ENCODE measurements around the gene FAAH.

FAAH gene

GRCh38 chr1:46403916-46404315, 9.8 kb downstream of the FAAH start:
- H3K9ac ChIP-seq (ENCODE audit: low read depth, low read length, poor library complexity) = no peak overlapping the region
- H3K27me3 ChIP-seq (ENCODE audit: control insufficient read depth in 3 of 3, insufficient read depth in 3 of 3, low read depth in 1 of 3, low read length in 3 of 3) = peaks cover 0 to 20% (median 0%) of the 10 kb centered on the region in 3 experiments
- no peak overlapping the region for H2AK5ac ChIP-seq (ENCODE audit: low read depth, low read length)
- H2BK15ac ChIP-seq (ENCODE audit: low read length) = no peak overlapping the region
- no peak overlapping the region for H3K23ac ChIP-seq (ENCODE audit: low read depth, low read length, poor library complexity)
- no peaks in the 10 kb centered on the region for H3K79me1 ChIP-seq (ENCODE audit: low read depth, low read length)
- H3K14ac ChIP-seq (ENCODE audit: low read length) = no peak overlapping the region
- no peak overlapping the region for H3K4ac ChIP-seq (ENCODE audit: low read length)
- no CpG with 5 or more reads among the region's 5 CpGs for WGBS, 2 donors (ENCODE audit: extremely low coverage in 2 of 2, insufficient read length in 2 of 2, insufficient replicate concordance in 1 of 2)
- no peak overlapping the region for H3K18ac ChIP-seq (ENCODE audit: low read length)
- peaks cover 0 to 4% of the 10 kb centered on the region in 2 donors for H3K36me3 ChIP-seq (replicated peaks in 1 of 2; ENCODE audit: control insufficient read depth in 2 of 2, insufficient read depth in 2 of 2, low read length in 2 of 2)
- no peak overlapping the region for H3K4me3 ChIP-seq (ENCODE audit: low read length in 2 of 2)
- H3K4me2 ChIP-seq (ENCODE audit: insufficient read depth, low read length, poor library complexity, severe bottlenecking) = no peak overlapping the region
- no peak overlapping the region for H4K91ac ChIP-seq (ENCODE audit: low read depth, low read length, poor library complexity)
- no peak overlapping the region for H3K27ac ChIP-seq (replicated peaks; ENCODE audit: low read length)
- H3K4me1 ChIP-seq (ENCODE audit: control insufficient read depth in 2 of 2, insufficient read depth in 1 of 2, low read depth in 1 of 2, low read length in 2 of 2) = peaks cover 5 to 18% of the 10 kb centered on the region in 2 donors
- no peak overlapping the region for H4K8ac ChIP-seq (ENCODE audit: low read depth, low read length)
- no peak overlapping the region for H2AFZ ChIP-seq (ENCODE audit: low read length)
- H2BK120ac ChIP-seq (ENCODE audit: low read depth, low read length) = no peak overlapping the region
- no peak overlapping the region for H2BK5ac ChIP-seq (ENCODE audit: low read length)
- H2BK12ac ChIP-seq (ENCODE audit: low read length) = no peak overlapping the region
- no peak for DNase-seq (ENCODE audit: low spot score)
- H3K9me3 ChIP-seq (replicated peaks in 1 of 2; ENCODE audit: control insufficient read depth in 2 of 2, insufficient read depth in 1 of 2, low read depth in 1 of 2, low read length in 2 of 2) = no peaks in the 10 kb centered on the region

DNA sequence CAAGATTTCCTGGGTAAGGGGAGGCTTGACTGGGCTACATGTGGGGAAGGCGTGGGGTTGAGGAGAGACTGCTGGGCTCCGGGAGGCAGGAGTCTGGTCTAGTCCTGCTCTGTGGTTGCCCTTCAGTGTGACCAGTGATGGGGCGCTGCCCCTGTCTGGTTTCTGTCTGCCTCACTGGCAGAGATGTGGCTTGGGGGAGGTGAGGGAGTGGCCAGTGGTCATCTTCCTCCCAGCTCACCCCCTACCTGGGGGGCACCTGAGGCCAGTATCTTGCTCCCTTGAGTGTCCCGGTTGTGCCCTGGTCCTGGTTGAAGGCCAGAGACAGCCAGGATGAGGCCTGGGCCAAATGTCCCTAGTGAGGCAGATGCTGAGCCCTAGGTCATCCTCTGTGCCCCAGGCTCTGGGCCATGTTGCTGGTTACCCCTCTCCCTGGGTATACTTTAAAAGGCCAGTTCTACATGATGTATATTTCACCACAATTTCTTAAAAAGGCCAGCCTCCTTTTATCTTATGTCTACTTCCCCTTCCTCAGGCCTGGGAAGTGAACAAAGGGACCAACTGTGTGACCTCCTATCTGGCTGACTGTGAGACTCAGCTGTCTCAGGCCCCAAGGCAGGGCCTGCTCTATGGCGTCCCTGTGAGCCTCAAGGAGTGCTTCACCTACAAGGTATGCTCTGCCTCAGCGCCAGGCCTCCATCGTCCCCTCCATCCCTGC, 10.5 kb downstream of the FAAH start:
- H3K4ac ChIP-seq (ENCODE audit: low read length) = no peak overlapping the region
- peaks cover 0 to 13% (median 0%) of the 10 kb centered on the region in 3 experiments for H3K27me3 ChIP-seq (ENCODE audit: control insufficient read depth in 3 of 3, insufficient read depth in 3 of 3, low read depth in 1 of 3, low read length in 3 of 3)

DNA sequence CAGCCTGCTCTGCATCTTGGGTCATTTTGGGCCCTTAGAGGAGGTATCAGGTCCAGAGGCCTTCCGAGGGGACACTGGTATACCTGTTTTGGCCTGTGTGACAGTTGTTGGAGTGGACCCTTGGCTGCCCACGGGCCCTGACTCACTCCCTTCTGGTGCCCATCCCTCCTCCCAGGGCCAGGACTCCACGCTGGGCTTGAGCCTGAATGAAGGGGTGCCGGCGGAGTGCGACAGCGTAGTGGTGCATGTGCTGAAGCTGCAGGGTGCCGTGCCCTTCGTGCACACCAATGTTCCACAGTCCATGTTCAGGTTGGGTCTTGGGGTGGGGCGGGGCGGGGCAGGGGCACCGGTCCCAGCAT, 11.1 kb downstream of the FAAH start:
- H3K9ac ChIP-seq (ENCODE audit: low read depth, low read length, poor library complexity) = peak overlapping the region; percentile 24
- peaks cover 0 to 12% (median 0%) of the 10 kb centered on the region in 3 experiments for H3K27me3 ChIP-seq (ENCODE audit: control insufficient read depth in 3 of 3, insufficient read depth in 3 of 3, low read depth in 1 of 3, low read length in 3 of 3)
- H3K36me3 ChIP-seq (replicated peaks in 1 of 2; ENCODE audit: control insufficient read depth in 2 of 2, insufficient read depth in 2 of 2, low read length in 2 of 2) = peaks cover 0 to 4% of the 10 kb centered on the region in 2 donors
- no peak overlapping the region for H3K4ac ChIP-seq (ENCODE audit: low read length)
- H3K27ac ChIP-seq (replicated peaks; ENCODE audit: low read length) = no peak overlapping the region
- no CpG with 5 or more reads among the region's 12 CpGs for WGBS, 2 donors (ENCODE audit: extremely low coverage in 2 of 2, insufficient read length in 2 of 2, insufficient replicate concordance in 1 of 2)
- H4K91ac ChIP-seq (ENCODE audit: low read depth, low read length, poor library complexity) = no peak overlapping the region
- H4K8ac ChIP-seq (ENCODE audit: low read depth, low read length) = no peak overlapping the region
- H3K23ac ChIP-seq (ENCODE audit: low read depth, low read length, poor library complexity) = peak overlapping the region; percentile 53
- DNase-seq (ENCODE audit: low spot score) = no peak
- peak overlapping the region; percentile 10 for H2BK5ac ChIP-seq (ENCODE audit: low read length)
- no peak overlapping the region for H3K4me2 ChIP-seq (ENCODE audit: insufficient read depth, low read length, poor library complexity, severe bottlenecking)
- no peaks in the 10 kb centered on the region for H3K9me3 ChIP-seq (replicated peaks in 1 of 2; ENCODE audit: control insufficient read depth in 2 of 2, insufficient read depth in 1 of 2, low read depth in 1 of 2, low read length in 2 of 2)
- H2BK120ac ChIP-seq (ENCODE audit: low read depth, low read length) = no peak overlapping the region
- H2AFZ ChIP-seq (ENCODE audit: low read length) = no peak overlapping the region
- no peak overlapping the region for H3K4me3 ChIP-seq (ENCODE audit: low read length in 2 of 2)
- no peaks in the 10 kb centered on the region for H3K79me1 ChIP-seq (ENCODE audit: low read depth, low read length)
- no peak overlapping the region for H3K14ac ChIP-seq (ENCODE audit: low read length)
- H2BK15ac ChIP-seq (ENCODE audit: low read length) = peak overlapping the region; percentile 66
- peaks cover 5 to 18% of the 10 kb centered on the region in 2 donors for H3K4me1 ChIP-seq (ENCODE audit: control insufficient read depth in 2 of 2, insufficient read depth in 1 of 2, low read depth in 1 of 2, low read length in 2 of 2)
- H3K18ac ChIP-seq (ENCODE audit: low read length) = peak overlapping the region; percentile 30
- no peak overlapping the region for H2BK12ac ChIP-seq (ENCODE audit: low read length)
- H2AK5ac ChIP-seq (ENCODE audit: low read depth, low read length) = peak overlapping the region; percentile 96

More for the DNA sequence above, 10.5 kb downstream of the FAAH start:
- Histone ChIP-seq H3K14ac (ENCODE audit: low read length) (no peak overlapping the region), H2BK15ac (ENCODE audit: low read length) (peak overlapping the region; percentile 66), H2BK120ac (ENCODE audit: low read depth, low read length) (no peak overlapping the region), H3K79me1 (ENCODE audit: low read depth, low read length) (no peaks in the 10 kb centered on the region), H3K9ac (ENCODE audit: low read depth, low read length, poor library complexity) (peak overlapping the region; percentile 24), H3K18ac (ENCODE audit: low read length) (no peak overlapping the region), H4K8ac (ENCODE audit: low read depth, low read length) (no peak overlapping the region), H2BK12ac (ENCODE audit: low read length) (no peak overlapping the region), H2BK5ac (ENCODE audit: low read length) (peak overlapping the region; percentile 10), H2AFZ (ENCODE audit: low read length) (no peak overlapping the region), H3K36me3 (replicated peaks in 1 of 2; ENCODE audit: control insufficient read depth in 2 of 2, insufficient read depth in 2 of 2, low read length in 2 of 2) (peaks cover 0 to 4% of the 10 kb centered on the region in 2 donors), H2AK5ac (ENCODE audit: low read depth, low read length) (peak overlapping the region; percentile 96), H3K4me1 (ENCODE audit: control insufficient read depth in 2 of 2, insufficient read depth in 1 of 2, low read depth in 1 of 2, low read length in 2 of 2) (peaks cover 5 to 18% of the 10 kb centered on the region in 2 donors), H3K4me2 (ENCODE audit: insufficient read depth, low read length, poor library complexity, severe bottlenecking) (no peak overlapping the region), H4K91ac (ENCODE audit: low read depth, low read length, poor library complexity) (no peak overlapping the region), H3K9me3 (replicated peaks in 1 of 2; ENCODE audit: control insufficient read depth in 2 of 2, insufficient read depth in 1 of 2, low read depth in 1 of 2, low read length in 2 of 2) (no peaks in the 10 kb centered on the region), H3K23ac (ENCODE audit: low read depth, low read length, poor library complexity) (no peak overlapping the region), H3K4me3 (ENCODE audit: low read length in 2 of 2) (no peak overlapping the region), H3K27ac (replicated peaks; ENCODE audit: low read length) (no peak overlapping the region)
- no peak for DNase-seq (ENCODE audit: low spot score)
- whole genome bisulfite sequencing, 2 donors (ENCODE audit: extremely low coverage in 2 of 2, insufficient read length in 2 of 2, insufficient replicate concordance in 1 of 2) = no CpG with 5 or more reads among the region's 7 CpGs

GRCh38 chr1:46405724-46406123, 11.6 kb downstream of the FAAH start:
- Histone ChIP-seq H2BK12ac (ENCODE audit: low read length) (peak overlapping the region; percentile 48), H3K36me3 (replicated peaks in 1 of 2; ENCODE audit: control insufficient read depth in 2 of 2, insufficient read depth in 2 of 2, low read length in 2 of 2) (peaks cover 0 to 4% of the 10 kb centered on the region in 2 donors), H4K91ac (ENCODE audit: low read depth, low read length, poor library complexity) (no peak overlapping the region), H3K4me1 (ENCODE audit: control insufficient read depth in 2 of 2, insufficient read depth in 1 of 2, low read depth in 1 of 2, low read length in 2 of 2) (peaks cover 5 to 18% of the 10 kb centered on the region in 2 donors), H3K4ac (ENCODE audit: low read length) (no peak overlapping the region), H2BK15ac (ENCODE audit: low read length) (peak overlapping the region; percentile 66), H2BK5ac (ENCODE audit: low read length) (peak overlapping the region; percentile 10), H3K79me1 (ENCODE audit: low read depth, low read length) (no peaks in the 10 kb centered on the region), H3K4me3 (ENCODE audit: low read length in 2 of 2) (no peak overlapping the region), H3K23ac (ENCODE audit: low read depth, low read length, poor library complexity) (no peak overlapping the region), H3K9ac (ENCODE audit: low read depth, low read length, poor library complexity) (peak overlapping the region; percentile 45), H3K4me2 (ENCODE audit: insufficient read depth, low read length, poor library complexity, severe bottlenecking) (no peak overlapping the region), H3K27me3 (ENCODE audit: control insufficient read depth in 3 of 3, insufficient read depth in 3 of 3, low read depth in 1 of 3, low read length in 3 of 3) (peaks cover 0 to 8% (median 0%) of the 10 kb centered on the region in 3 experiments), H3K18ac (ENCODE audit: low read length) (peak overlapping the region; percentile 93), H2BK120ac (ENCODE audit: low read depth, low read length) (no peak overlapping the region), H2AK5ac (ENCODE audit: low read depth, low read length) (peak overlapping the region; percentile 96), H3K14ac (ENCODE audit: low read length) (peak overlapping the region; percentile 73), H3K9me3 (replicated peaks in 1 of 2; ENCODE audit: control insufficient read depth in 2 of 2, insufficient read depth in 1 of 2, low read depth in 1 of 2, low read length in 2 of 2) (no peaks in the 10 kb centered on the region), H2AFZ (ENCODE audit: low read length) (peak overlapping the region; percentile 85), H4K8ac (ENCODE audit: low read depth, low read length) (no peak overlapping the region), H3K27ac (replicated peaks; ENCODE audit: low read length) (no peak overlapping the region)
- WGBS, 2 donors (ENCODE audit: extremely low coverage in 2 of 2, insufficient read length in 2 of 2, insufficient replicate concordance in 1 of 2) = no CpG with 5 or more reads among the region's 17 CpGs
- DNase-seq (ENCODE audit: low spot score) = no peak

Measured in neuronal stem cell (in vitro differentiated cells).